Left ventricle myocardium inferior (tissue), 1 donor: Measurements from ENCODE around the gene SPHK1. TPM values are rescaled to one million over a fixed set of nuclear protein-coding genes. Genes with fewer than 3 reads are reported as not detected.
A peak's percentile ranks its signal among the peaks of the same experiment; 100 is the strongest.

ENCODE experiments used
- DNase-seq: peaks from one replicate; pipeline ENCODE4 v3.0.0-alpha.2; 2020
- H3K27ac ChIP-seq: fragments of 200-600 bp; replicated peaks from 2 replicates; pipeline ENCODE4 v1.8.0; 2021
- H3K27me3 ChIP-seq: fragments of 200-600 bp; 2 replicates; pipeline ENCODE4 v1.8.0; 2021; ENCODE audit warnings: low read depth
- H3K36me3 ChIP-seq: fragments of 200-600 bp; 2 replicates; pipeline ENCODE4 v1.8.0; 2021
- H3K4me1 ChIP-seq: fragments of 200-600 bp; 2 replicates; pipeline ENCODE4 v1.8.0; 2021
- H3K4me3 ChIP-seq: fragments of 200-600 bp; 2 replicates; pipeline ENCODE4 v1.8.0; 2021; ENCODE audit warnings: mild to moderate bottlenecking, moderate library complexity
- H3K9me3 ChIP-seq: fragments of 200-600 bp; replicated peaks from 2 replicates; pipeline ENCODE4 v1.8.0; 2021
- CTCF ChIP-seq: fragments of 200-600 bp; IDR thresholded peaks from 2 replicates; pipeline ENCODE4 v1.8.0; 2021; ENCODE audit warnings: antibody characterized with exemption, mild to moderate bottlenecking, borderline replicate concordance
- intact Hi-C: fragments of 100-400 bp; cut with micrococcal nuclease; formaldehyde crosslinking; loops from one replicate; pipeline ENCODE4 v1.11.0; 2022
- total RNA-seq: library from RNA; stranded (reverse); fragmentation: NEBNext Ultra II Directional; extraction: Animal tissue kit (Norgen Biotek cat#: 25700); gene quantifications from one replicate; pipeline ENCODE4 v1.2.1, GENCODE V29; 2021
- donor health status: DM: no; HTN: yes; CAD: no; lungs with severe emphysema.

The SPHK1 gene
- total RNA-seq, 1 donor from 2014 or later = 2.3 TPM

GRCh38 chr17:76411247-76411646 lies 26.8 kb downstream of the SPHK1 start:
- no peaks in the 10 kb centered on the region for H3K27me3 ChIP-seq
- H3K4me1 ChIP-seq = peaks cover 84% of the 10 kb centered on the region
- H3K36me3 ChIP-seq = no peaks in the 10 kb centered on the region
- no peak for DNase-seq
- no peak overlapping the region for H3K4me3 ChIP-seq
- no peaks in the 10 kb centered on the region for H3K9me3 ChIP-seq
- no peak for TF ChIP-seq CTCF
- intact Hi-C loops = no loop called here
- H3K27ac ChIP-seq = peak overlapping the region; percentile 47

DNA sequence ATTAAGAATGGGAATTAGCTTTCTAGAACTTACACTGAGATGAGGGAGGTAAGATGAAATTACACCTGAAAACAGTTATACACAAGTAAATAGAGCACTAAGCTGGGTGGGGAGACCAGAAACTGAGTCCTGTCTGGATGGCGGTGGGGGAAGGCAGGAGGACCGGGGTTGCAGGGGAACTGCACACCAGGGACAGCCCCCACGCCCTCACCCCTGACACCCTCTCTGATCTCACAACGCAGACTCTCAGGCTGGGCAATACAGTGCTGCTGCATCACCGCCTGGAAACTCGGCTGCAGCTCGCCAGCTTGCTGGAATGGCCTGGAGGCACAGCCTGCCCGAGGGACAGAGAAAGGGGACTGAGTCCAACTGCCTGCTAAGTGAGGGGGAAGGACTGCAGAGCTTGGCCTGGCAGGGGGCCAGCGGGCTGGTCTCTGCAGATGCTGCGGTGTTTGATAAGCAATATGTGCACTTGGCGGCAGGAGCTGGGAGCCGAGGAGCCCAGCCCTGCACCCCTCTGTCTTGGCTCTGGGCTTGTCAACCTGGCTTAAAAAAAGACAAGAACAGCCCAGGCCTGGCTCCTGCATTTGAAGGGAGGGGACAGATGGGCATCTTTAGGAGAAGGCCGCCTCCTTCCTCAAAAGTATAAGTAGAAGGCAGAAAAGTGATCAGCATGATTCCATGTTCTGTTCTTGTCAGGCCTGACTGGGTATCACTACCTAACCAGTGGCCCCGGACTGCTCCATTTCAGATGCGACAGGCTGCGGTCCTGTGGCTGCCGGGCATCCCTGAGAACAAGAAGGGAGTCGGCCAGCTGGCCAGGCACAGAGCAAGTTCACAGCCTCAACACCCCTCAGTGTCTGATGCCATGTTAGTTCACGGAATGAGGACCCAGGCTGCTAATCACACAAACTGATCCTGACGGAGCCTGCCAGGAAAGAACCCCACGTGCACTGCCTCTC lies 30.2 kb downstream of the SPHK1 start:
- no peaks in the 10 kb centered on the region for H3K9me3 ChIP-seq
- peaks cover 91% of the 10 kb centered on the region for H3K4me1 ChIP-seq
- intact Hi-C loops = no loop called here
- no peaks in the 10 kb centered on the region for H3K27me3 ChIP-seq
- H3K27ac ChIP-seq = peak overlapping the region; percentile 62
- peak; percentile 89 for DNase-seq
- H3K36me3 ChIP-seq = no peaks in the 10 kb centered on the region
- H3K4me3 ChIP-seq = no peak overlapping the region
- no peak for TF ChIP-seq CTCF

- Histone ChIP-seq H3K27ac (no peak overlapping the region), H3K4me3 (no peak overlapping the region), H3K4me1 (peaks cover 91% of the 10 kb centered on the region), H3K27me3 (no peaks in the 10 kb centered on the region), H3K36me3 (no peaks in the 10 kb centered on the region), H3K9me3 (no peaks in the 10 kb centered on the region)
- TF ChIP-seq CTCF = no peak
- intact Hi-C loops = no loop called here
- no peak for DNase-seq
Measured at GRCh38 chr17:76415786-76416185, 31.4 kb downstream of the SPHK1 start.

DNA sequence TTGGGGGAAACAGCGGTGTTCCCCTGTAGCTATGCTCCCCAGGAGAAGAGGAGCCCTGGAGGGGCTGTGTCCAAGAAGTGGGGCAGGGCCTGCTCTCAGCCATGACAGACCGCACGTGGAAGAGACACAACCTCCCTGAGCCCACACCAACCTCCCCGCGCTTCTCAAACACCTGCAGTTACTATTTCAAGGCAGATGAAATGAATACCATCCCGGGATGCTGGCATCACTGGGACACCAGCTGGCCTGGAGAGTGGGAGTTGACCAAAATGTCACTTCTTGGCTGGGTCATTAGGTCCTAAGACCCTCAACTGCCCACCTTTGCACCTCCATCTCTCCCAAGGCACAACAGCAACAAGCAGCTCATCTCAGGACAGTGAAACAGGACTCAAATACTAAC lies 32.0 kb downstream of the SPHK1 start:
- DNase-seq = no peak
- Histone ChIP-seq H3K9me3 (no peaks in the 10 kb centered on the region), H3K4me3 (no peak overlapping the region), H3K36me3 (no peaks in the 10 kb centered on the region), H3K27me3 (no peaks in the 10 kb centered on the region), H3K4me1 (peaks cover 91% of the 10 kb centered on the region), H3K27ac (no peak overlapping the region)
- intact Hi-C loops = no loop called here
- TF ChIP-seq CTCF = no peak

DNA sequence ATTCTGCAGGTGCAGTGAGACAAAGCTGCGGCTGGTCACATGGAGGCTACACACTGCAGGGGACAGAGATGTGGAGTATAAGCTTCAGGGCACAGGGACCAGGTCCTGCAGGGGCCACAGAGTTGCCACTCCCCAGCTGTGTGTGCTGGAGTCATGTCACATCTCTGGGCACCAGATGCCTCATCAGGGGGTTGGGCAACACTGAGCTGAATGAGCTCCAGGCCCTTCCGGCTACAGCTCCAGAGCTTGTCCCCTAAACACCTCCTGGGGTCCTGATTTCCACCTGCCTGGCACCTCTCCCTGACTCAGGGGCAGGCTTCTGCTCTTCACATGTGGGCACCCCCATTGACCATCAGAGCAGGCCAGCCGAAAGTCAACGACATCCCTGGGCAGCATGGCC lies 32.5 kb downstream of the SPHK1 start:
- Histone ChIP-seq H3K36me3 (no peaks in the 10 kb centered on the region), H3K4me1 (peaks cover 91% of the 10 kb centered on the region), H3K27ac (no peak overlapping the region), H3K9me3 (no peaks in the 10 kb centered on the region), H3K27me3 (no peaks in the 10 kb centered on the region), H3K4me3 (no peak overlapping the region)
- DNase-seq = no peak
- no peak for TF ChIP-seq CTCF
- intact Hi-C loops = no loop called here
